H1 (cell line): ENCODE results near the gene ZNF423. TPM values are rescaled to one million over a fixed set of nuclear protein-coding genes. Genes with fewer than 3 reads are reported as not detected.

ENCODE experiments used
- CTCF ChIA-PET: fragments of 300-600 bp; sonication (Branson Sonifier 250); formaldehyde crosslinking; loops from one replicate; lab custom pipeline; 2021; ENCODE audit not compliant: partially characterized antibody; lab: Charles Lee
- POLR2A ChIA-PET: fragments of 300-600 bp; sonication (Branson Sonifier 250); formaldehyde crosslinking; loops from one replicate; lab custom pipeline; 2021; ENCODE audit warnings: inconsistent platforms; ENCODE audit not compliant: partially characterized antibody; lab: Charles Lee
- DNase-seq, 2 experiments: peaks; one replicate each; pipeline versions ENCODE4 v3.0.0 to v3.0.0-alpha.2; 2010 to 2022; ENCODE audit warnings: low spot score in 2 of 2, low read depth in 1 of 2, mixed read lengths in 1 of 2
- FAIRE-seq: peaks from 2 replicates; lab custom pipeline; 2011; peaks lifted over from hg19 to GRCh38; lab: Jason Lieb, UNC
- H2AFZ ChIP-seq: 2 replicates; pipeline ENCODE4 v1.8.1; 2012; ENCODE audit warnings: low read length, inconsistent platforms
- H2AK5ac ChIP-seq: 2 replicates; pipeline ENCODE4 v1.6.1; 2013; ENCODE audit warnings: low read depth, low read length
- H2BK120ac ChIP-seq: replicated peaks from 2 replicates; pipeline ENCODE3; 2013; ENCODE audit warnings: low read depth, low read length, inconsistent platforms
- H2BK12ac ChIP-seq: 2 replicates; pipeline ENCODE4 v1.6.1; 2013; ENCODE audit warnings: low read depth, low read length
- H2BK15ac ChIP-seq: 2 replicates; pipeline ENCODE4 v1.6.1; 2013; ENCODE audit warnings: low read length
- H2BK20ac ChIP-seq: 2 replicates; pipeline ENCODE4 v1.6.1; 2013; ENCODE audit warnings: low read length
- H2BK5ac ChIP-seq: 2 replicates; pipeline ENCODE4 v1.6.1; 2013; ENCODE audit warnings: low read depth, low read length
- H3K14ac ChIP-seq: 2 replicates; pipeline ENCODE4 v1.6.1; 2013; ENCODE audit warnings: inconsistent platforms; ENCODE audit not compliant: insufficient read length
- H3K18ac ChIP-seq: 2 replicates; pipeline ENCODE4 v1.6.1; 2013; ENCODE audit warnings: low read length; ENCODE audit errors: extremely low read depth
- H3K23ac ChIP-seq: 2 replicates; pipeline ENCODE4 v1.6.1; 2013; ENCODE audit warnings: inconsistent platforms; ENCODE audit not compliant: insufficient read length
- H3K23me2 ChIP-seq: 2 replicates; pipeline ENCODE4 v1.6.1; 2013; ENCODE audit warnings: low read depth, low read length
- H3K27ac ChIP-seq: 2 replicates; pipeline ENCODE4 v1.6.1; 2011; ENCODE audit warnings: low read depth, low read length, inconsistent platforms
- H3K27me3 ChIP-seq, 4 experiments: replicated peaks in 1 of 4; 1 replicate in 1 of 4; 2 replicates in 3 of 4; pipeline versions ENCODE4 v1.6.1 to v1.8.1; 2011 to 2013; ENCODE audit warnings: low read length in 3 of 4, mild to moderate bottlenecking in 3 of 4, inconsistent platforms in 2 of 4, mixed read lengths in 2 of 4, moderate library complexity in 1 of 4; ENCODE audit not compliant: control insufficient read depth in 3 of 4, insufficient read depth in 3 of 4; ENCODE audit errors: extremely low read depth in 1 of 4
- H3K36me3 ChIP-seq, 4 experiments: 2 replicates each; pipeline versions ENCODE4 v1.6.1 to v1.8.1; 2011 to 2013; ENCODE audit warnings: mild to moderate bottlenecking in 4 of 4, low read length in 3 of 4, moderate library complexity in 2 of 4, control low read depth in 1 of 4, inconsistent platforms in 1 of 4; ENCODE audit not compliant: insufficient read depth in 4 of 4, control insufficient read depth in 2 of 4
- H3K4ac ChIP-seq: replicated peaks from 2 replicates; pipeline ENCODE3; 2013; ENCODE audit warnings: low read length, low read depth, mixed read lengths, inconsistent platforms; ENCODE audit not compliant: insufficient read length
- H3K4me1 ChIP-seq, 4 experiments: replicated peaks in 1 of 4; 1 replicate in 1 of 4; 2 replicates in 3 of 4; pipeline versions ENCODE4 v1.6.1 to v1.8.1; 2011 to 2013; ENCODE audit warnings: low read length in 3 of 4, inconsistent platforms in 2 of 4, mixed read lengths in 1 of 4; ENCODE audit not compliant: insufficient read depth in 4 of 4, control insufficient read depth in 3 of 4
- H3K4me2 ChIP-seq, 2 experiments: 2 replicates each; pipeline versions ENCODE4 v1.6.1 to v1.8.1; 2011 to 2013; ENCODE audit warnings: low read depth in 2 of 2, low read length in 2 of 2, control low read depth in 1 of 2, inconsistent platforms in 1 of 2, mild to moderate bottlenecking in 1 of 2; ENCODE audit not compliant: insufficient read depth in 1 of 2
- H3K4me3 ChIP-seq, 4 experiments: fragments of 200-600, 300-600 bp in 1 of 4; sonication (generic), shearing (Covaris generic), sonication (Bioruptor Twin) in 1 of 4; 2 replicates each; pipeline versions ENCODE4 v1.5.1 to v1.8.1; 2011 to 2016; ENCODE audit warnings: low read length in 4 of 4, low read depth in 3 of 4, control low read depth in 2 of 4, inconsistent platforms in 2 of 4, mild to moderate bottlenecking in 2 of 4, mixed read lengths in 1 of 4, moderate library complexity in 1 of 4; ENCODE audit not compliant: insufficient read depth in 2 of 4; ENCODE audit errors: extremely low read depth in 1 of 4
- H3K56ac ChIP-seq: replicated peaks from 2 replicates; pipeline ENCODE3; 2013; ENCODE audit warnings: low read depth, mild to moderate bottlenecking, mixed read lengths, low read length, inconsistent platforms; ENCODE audit not compliant: insufficient read length
- H3K79me1 ChIP-seq: 2 replicates; pipeline ENCODE4 v1.6.1; 2013; ENCODE audit warnings: low read depth, low read length, control low read depth
- H3K79me2 ChIP-seq, 2 experiments: 2 replicates each; pipeline versions ENCODE4 v1.6.1 to v1.8.1; 2012 to 2013; ENCODE audit warnings: low read length in 2 of 2, mild to moderate bottlenecking in 2 of 2, inconsistent platforms in 1 of 2; ENCODE audit not compliant: insufficient read depth in 2 of 2, control insufficient read depth in 1 of 2
- H3K9ac ChIP-seq, 4 experiments: replicated peaks in 1 of 4; 1 replicate in 1 of 4; 2 replicates in 3 of 4; pipeline versions ENCODE4 v1.6.1 to v1.8.1; 2011 to 2013; ENCODE audit warnings: low read depth in 3 of 4, low read length in 3 of 4, control low read depth in 2 of 4, mild to moderate bottlenecking in 2 of 4, moderate library complexity in 2 of 4, inconsistent platforms in 1 of 4; ENCODE audit errors: extremely low read depth in 1 of 4
- H3K9me3 ChIP-seq, 2 experiments: 2 replicates each; pipeline versions ENCODE4 v1.6.1 to v1.8.1; 2012 to 2013; ENCODE audit warnings: mild to moderate bottlenecking in 2 of 2, moderate library complexity in 2 of 2, control low read depth in 1 of 2, inconsistent platforms in 1 of 2, low read depth in 1 of 2, low read length in 1 of 2, mixed read lengths in 1 of 2; ENCODE audit not compliant: insufficient read depth in 2 of 2
- H4K20me1 ChIP-seq, 2 experiments: replicated peaks in 1 of 2; 2 replicates each; pipeline versions ENCODE3 to v1.8.1; 2011 to 2013; ENCODE audit warnings: inconsistent platforms in 2 of 2, low read length in 2 of 2, mild to moderate bottlenecking in 1 of 2; ENCODE audit not compliant: insufficient read depth in 2 of 2, control insufficient read depth in 1 of 2
- H4K5ac ChIP-seq: 2 replicates; pipeline ENCODE4 v1.6.1; 2013; ENCODE audit warnings: low read length, low read depth, mixed read lengths, inconsistent platforms; ENCODE audit not compliant: insufficient read length
- H4K8ac ChIP-seq: 2 replicates; pipeline ENCODE4 v1.8.0; 2013; ENCODE audit warnings: mild to moderate bottlenecking, moderate library complexity, low read length, inconsistent platforms; ENCODE audit not compliant: insufficient read depth; ENCODE audit errors: extremely low read depth
- H4K91ac ChIP-seq: replicated peaks from 2 replicates; pipeline ENCODE3; 2013; ENCODE audit warnings: low read length, mixed read lengths, inconsistent platforms; ENCODE audit not compliant: insufficient read length
- POU5F1 ChIP-seq: IDR thresholded peaks from 2 replicates; pipeline ENCODE4 v1.6.1; 2011; ENCODE audit warnings: low read depth, mild to moderate bottlenecking, low read length, moderate library complexity
- RAD21 ChIP-seq, 2 experiments: IDR thresholded peaks in 1 of 2; conservative IDR thresholded peaks in 1 of 2; 2 replicates each; pipeline ENCODE4 v1.6.1; 2011; ENCODE audit warnings: low read depth in 2 of 2, low read length in 2 of 2, improper control_type of control experiment in 1 of 2, inconsistent platforms in 1 of 2, mild to moderate bottlenecking in 1 of 2, moderate library complexity in 1 of 2
- SAP30 ChIP-seq: fragments of 300-600 bp; sonication (generic); IDR thresholded peaks from 2 replicates; pipeline ENCODE4 v1.7.1; 2012; ENCODE audit warnings: low read length, moderate library complexity, mild to moderate bottlenecking, inconsistent platforms; ENCODE audit not compliant: insufficient read depth, insufficient replicate concordance
- SRF ChIP-seq: IDR thresholded peaks from 2 replicates; pipeline ENCODE4 v1.6.1; 2011; ENCODE audit warnings: mild to moderate bottlenecking, low read depth, low read length, moderate library complexity
- SUZ12 ChIP-seq: fragments of 200-600 bp; sonication (generic); IDR thresholded peaks from 2 replicates; pipeline ENCODE4 v1.6.1; 2012; ENCODE audit warnings: mild to moderate bottlenecking, inconsistent platforms, low read length, moderate library complexity, mixed read lengths
- TAF7 ChIP-seq: optimal IDR thresholded peaks from 2 replicates; pipeline ENCODE3; 2011; ENCODE audit warnings: low read depth, mild to moderate bottlenecking, inconsistent platforms, low read length, moderate library complexity, borderline replicate concordance
- TBP ChIP-seq: IDR thresholded peaks from 2 replicates; pipeline ENCODE4 v1.6.1; 2011; ENCODE audit warnings: low read depth, low read length, improper control_type of control experiment
- TCF12 ChIP-seq: IDR thresholded peaks from 2 replicates; pipeline ENCODE4 v1.6.1; 2011; ENCODE audit warnings: low read depth, mild to moderate bottlenecking, low read length
- WGBS, 2 experiments: shearing (Covaris generic) in 1 of 2; methylation state at CpG; one replicate each; pipeline versions ENCODE4 v1.1.6 to v1.1.7; 2013 to 2015; ENCODE audit warnings: low lambda C conversion rate in 2 of 2, mixed read lengths in 2 of 2, inconsistent platforms in 1 of 2, low coverage in 1 of 2, missing lambda C conversion rate in 1 of 2; ENCODE audit not compliant: insufficient replicate concordance in 2 of 2, insufficient coverage in 1 of 2, insufficient read length in 1 of 2; ENCODE audit errors: extremely low coverage in 1 of 2, missing lambda C conversion rate in 1 of 2; 5-methylcytosine and 5-hydroxymethylcytosine counted together
- polyA plus RNA-seq, 7 experiments: library from polyadenylated mRNA; depleted of rRNA in 3 of 7; stranded (reverse) in 5 of 7; unstranded in 2 of 7; fragments of >200 nt in 5 of 7; fragments of 200-250 nt in 2 of 7; gene quantifications; 1 replicate in 5 of 7; 2 replicates in 1 of 7; 4 replicates in 1 of 7; pipeline versions ENCODE4 v1.2.1 to v1.2.3, GENCODE V29; 2011 to 2013; ENCODE audit warnings: missing spikeins in 2 of 7, mixed read lengths in 2 of 7
- total RNA-seq: library from RNA; stranded (reverse); fragmentation: NEBNext Ultra II Directional; extraction: Animal tissue kit (Norgen Biotek cat#: 25700); gene quantifications from 2 replicates; pipeline ENCODE4 v1.2.1, GENCODE V29; 2021
- TF ChIP-seq, protein P1 (sequence below): IDR thresholded peaks from 2 replicates; pipeline ENCODE4 v1.6.1; 2011; ENCODE audit warnings: low read length, improper control_type of control experiment

Gene ZNF423
- total and polyA plus RNA-seq, 2 of the 8 experiments (the other 6 are each of a cell fraction or from before 2014, with no cell fraction given): 38.2 to 52.3 TPM

DNA sequence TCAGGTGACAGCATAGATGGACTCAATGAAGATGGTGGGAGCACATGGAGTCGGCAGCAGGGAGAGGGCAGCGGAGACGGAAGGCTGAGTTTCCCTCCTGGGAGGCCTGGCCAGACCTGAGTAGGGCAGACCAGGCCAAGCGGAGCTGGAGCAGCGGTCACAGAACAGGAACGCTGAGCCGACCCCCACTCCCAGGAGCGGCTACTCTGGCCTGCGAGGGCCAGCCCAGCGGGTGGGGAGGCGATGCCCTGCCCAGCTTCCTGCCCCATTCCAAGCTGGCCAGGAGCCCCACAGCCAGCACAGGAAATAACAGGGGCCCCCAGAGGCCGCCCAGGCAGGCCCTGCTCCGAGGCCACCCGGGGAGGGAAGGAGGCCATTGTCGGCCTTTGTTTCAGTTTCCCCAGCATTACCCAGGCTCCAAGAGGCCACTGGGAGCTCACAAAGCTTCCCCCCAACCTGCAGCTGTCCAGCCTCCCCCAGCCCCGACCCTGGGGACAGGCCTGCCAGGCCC, 79.8 kb downstream of the ZNF423 start:
- Histone ChIP-seq H2BK120ac (peak overlapping the region; percentile 91), H2BK20ac (peak overlapping the region; percentile 91; the same call in 1 of the 2 replicates), H3K4me1 (peaks cover 15 to 35% (median 21%) of the 10 kb centered on the region in 4 experiments), H3K36me3 (peaks cover 0 to 4% (median 0%) of the 10 kb centered on the region in 4 experiments; a peak in 1 of 8 replicates), H3K18ac (peak overlapping the region; percentile 91), H4K8ac (peak overlapping the region; percentile 73), H3K14ac (no peak overlapping the region), H2BK12ac (peak overlapping the region; percentile 89; the same call in 1 of the 2 replicates), H4K20me1 (peaks cover 0 to 4% of the 10 kb centered on the region in 2 experiments), H3K27me3 (no peaks in the 10 kb centered on the region), H3K9me3 (no peaks in the 10 kb centered on the region), H3K9ac (peak overlapping the region in 1 of 4 experiments; percentile 4; a peak in 1 of 7 replicates), H3K4me2 (peak overlapping the region; percentile 7 to 42; a peak in 3 of 4 replicates), H3K4me3 (no peak overlapping the region), H2AFZ (no peak overlapping the region), H3K56ac (peak overlapping the region; percentile 27), H2BK5ac (peak overlapping the region; percentile 95; the same call in 1 of the 2 replicates), H2BK15ac (peak overlapping the region; percentile 46), H2AK5ac (peak overlapping the region; percentile 99), H4K91ac (peak overlapping the region; percentile 90), H3K23me2 (no peaks in the 10 kb centered on the region), H3K27ac (no peak overlapping the region; the same call in 1 of the 2 replicates), H3K79me1 (peaks cover 9% of the 10 kb centered on the region), H3K79me2 (peaks cover 5 to 51% of the 10 kb centered on the region in 2 experiments; a peak in 3 of 4 replicates), H3K23ac (no peak overlapping the region), H4K5ac (peak overlapping the region; percentile 46), H3K4ac (peak overlapping the region; percentile 88)
- ChIA-PET CTCF (interaction anchor here (0.6 to 2.2 kb wide), 9 partner anchors 9 to 136 kb away, joined by 3 to 5 read pairs (median 3); no protein-coding TSS in a partner anchor), POLR2A (interaction anchor here (0.9 to 1.8 kb wide), 5 partner anchors 9 to 83 kb away, joined by 3 to 7 read pairs (median 3); no protein-coding TSS in a partner anchor)
- peak in 1 of 2 experiments; percentile 77 for DNase-seq
- 16% methylated on average over 16 of the region's 16 CpGs; no CpG with 5 or more reads in 1 of the 2 experiments for WGBS, 2 experiments
- FAIRE-seq: no peak
- TF ChIP-seq TAF7 (peak; percentile 40), TBP (0 out of 2 replicates have a peak, but pooled peaks have one; percentile 32), POU5F1 (no peak), SAP30 (no peak), SRF (peak; percentile 74), TCF12 (0 out of 2 replicates have a peak, but pooled peaks have one; percentile 23), RAD21 (IDR thresholded peaks at IDR 0.05 in 1 of 2, conservative IDR thresholded peaks at IDR 0.05 in 1 of 2; ENCODE audit: low read depth in 2 of 2, low read length in 2 of 2) (peak in 1 of 2 experiments; percentile 25; a peak in 1 of 4 replicates), SUZ12 (no peak)
- TF ChIP-seq, protein P1, sequence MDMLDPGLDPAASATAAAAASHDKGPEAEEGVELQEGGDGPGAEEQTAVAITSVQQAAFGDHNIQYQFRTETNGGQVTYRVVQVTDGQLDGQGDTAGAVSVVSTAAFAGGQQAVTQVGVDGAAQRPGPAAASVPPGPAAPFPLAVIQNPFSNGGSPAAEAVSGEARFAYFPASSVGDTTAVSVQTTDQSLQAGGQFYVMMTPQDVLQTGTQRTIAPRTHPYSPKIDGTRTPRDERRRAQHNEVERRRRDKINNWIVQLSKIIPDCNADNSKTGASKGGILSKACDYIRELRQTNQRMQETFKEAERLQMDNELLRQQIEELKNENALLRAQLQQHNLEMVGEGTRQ: no peak
